DOHH2 (cell line): Measurements from ENCODE around the gene VWA5A.

Experiments
- H3F3A ChIP-seq: fragments of 200-600 bp; sonication (generic), shearing (Covaris generic); 2 replicates; pipeline ENCODE4 v1.6.0; 2016; ENCODE audit warnings: antibody characterized with exemption, mild to moderate bottlenecking; ENCODE audit not compliant: control insufficient read depth, insufficient read depth
- H3K27ac ChIP-seq: fragments of 200-600 bp; sonication (generic); 2 replicates; pipeline ENCODE4 v1.5.1; 2014; ENCODE audit warnings: low read depth, mild to moderate bottlenecking, low read length, moderate library complexity
- H3K27me3 ChIP-seq: fragments of 200-600 bp; sonication (generic); 2 replicates; pipeline ENCODE4 v1.6.1; 2014; ENCODE audit warnings: mild to moderate bottlenecking, low read length, mixed read lengths; ENCODE audit not compliant: control insufficient read depth
- H3K36me3 ChIP-seq: fragments of 200-600 bp; sonication (generic); 2 replicates; pipeline ENCODE4 v1.6.1; 2014; ENCODE audit warnings: mild to moderate bottlenecking, low read length, moderate library complexity, mixed read lengths; ENCODE audit not compliant: control insufficient read depth
- H3K4me1 ChIP-seq: fragments of 200-600 bp; sonication (generic); 2 replicates; pipeline ENCODE4 v1.6.1; 2014; ENCODE audit warnings: mild to moderate bottlenecking, low read length, mixed read lengths; ENCODE audit not compliant: control insufficient read depth
- H3K4me2 ChIP-seq: fragments of 200-600 bp; sonication (generic); 2 replicates; pipeline ENCODE4 v1.6.0; 2014; ENCODE audit warnings: mild to moderate bottlenecking, low read length, moderate library complexity
- H3K4me3 ChIP-seq: fragments of 200-600 bp; sonication (generic); 2 replicates; pipeline ENCODE4 v1.5.1; 2014; ENCODE audit warnings: mild to moderate bottlenecking, low read length, mixed read lengths
- H3K79me2 ChIP-seq: fragments of 200-600 bp; sonication (generic); 2 replicates; pipeline ENCODE4 v1.6.1; 2014; ENCODE audit warnings: mild to moderate bottlenecking, low read length, mixed read lengths; ENCODE audit not compliant: control insufficient read depth
- H3K9me2 ChIP-seq: fragments of 200-600 bp; sonication (generic); replicated peaks from 2 replicates; pipeline ENCODE4 v1.6.1; 2014; ENCODE audit warnings: mild to moderate bottlenecking, low read length, mixed read lengths; ENCODE audit not compliant: control insufficient read depth
- H3K9me3 ChIP-seq: fragments of 200-600 bp; sonication (generic); 2 replicates; pipeline ENCODE4 v1.6.1; 2014; ENCODE audit warnings: antibody characterized with exemption, low read length, mixed read lengths; ENCODE audit not compliant: control insufficient read depth, insufficient read depth
- H4K20me1 ChIP-seq: fragments of 200-600 bp; sonication (generic); 2 replicates; pipeline ENCODE4 v1.6.0; 2014; ENCODE audit warnings: low read depth, mild to moderate bottlenecking, antibody characterized with exemption, low read length, moderate library complexity; ENCODE audit not compliant: control insufficient read depth, insufficient read depth
- CTCF ChIP-seq: fragments of 200-600 bp; sonication (generic); IDR thresholded peaks from one replicate; pipeline ENCODE4 v1.5.1; 2014; ENCODE audit warnings: antibody characterized with exemption, mild to moderate bottlenecking, low read depth, low read length; ENCODE audit not compliant: poor library complexity, severe bottlenecking
- EZH2phosphoT487 ChIP-seq: fragments of 200-600 bp; sonication (generic); IDR thresholded peaks from 2 replicates; pipeline ENCODE4 v1.6.1; 2017; ENCODE audit warnings: borderline replicate concordance, mild to moderate bottlenecking, antibody characterized with exemption, low read length, moderate library complexity, mixed read lengths

The VWA5A gene

GRCh38 chr11:124080327-124081001, 34.8 kb upstream of the VWA5A start:
- Histone ChIP-seq H3K36me3 (no peaks in the 10 kb centered on the region), H3K9me2 (no peaks in the 10 kb centered on the region), H3K4me3 (no peak overlapping the region), H3K79me2 (no peaks in the 10 kb centered on the region), H4K20me1 (no peaks in the 10 kb centered on the region), H3K9me3 (no peaks in the 10 kb centered on the region), H3K4me1 (no peaks in the 10 kb centered on the region), H3K4me2 (no peak overlapping the region), H3K27ac (no peak overlapping the region), H3K27me3 (peaks cover 7% of the 10 kb centered on the region; the same call in 1 of the 2 replicates), H3F3A (no peaks in the 10 kb centered on the region)
- TF ChIP-seq EZH2phosphoT487 (no peak), CTCF (no peak)

GRCh38 chr11:124081483-124081882, 33.8 kb upstream of the VWA5A start:
- Histone ChIP-seq H3K9me3 (no peaks in the 10 kb centered on the region), H3K27ac (no peak overlapping the region), H3K4me3 (no peak overlapping the region), H4K20me1 (no peaks in the 10 kb centered on the region), H3K4me1 (no peaks in the 10 kb centered on the region), H3K27me3 (peaks cover 7% of the 10 kb centered on the region; the same call in 1 of the 2 replicates), H3K79me2 (no peaks in the 10 kb centered on the region), H3K36me3 (no peaks in the 10 kb centered on the region), H3F3A (no peaks in the 10 kb centered on the region), H3K4me2 (no peak overlapping the region), H3K9me2 (no peaks in the 10 kb centered on the region)
- TF ChIP-seq EZH2phosphoT487 (no peak), CTCF (no peak)

GRCh38 chr11:124082371-124082770, 32.9 kb upstream of the VWA5A start:
- Histone ChIP-seq H3K27ac (no peak overlapping the region), H3K9me3 (no peaks in the 10 kb centered on the region)
- TF ChIP-seq EZH2phosphoT487 = no peak
- no peak for TF ChIP-seq CTCF

GRCh38 chr11:124085583-124085982, 29.7 kb upstream of the VWA5A start:
- TF ChIP-seq EZH2phosphoT487 = no peak
- no peak for TF ChIP-seq CTCF
- no peaks in the 10 kb centered on the region for H3K36me3 ChIP-seq
- no peak overlapping the region for H3K27ac ChIP-seq
- H4K20me1 ChIP-seq = no peaks in the 10 kb centered on the region
- H3K27me3 ChIP-seq = peaks cover 2% of the 10 kb centered on the region; the same call in 1 of the 2 replicates
- no peaks in the 10 kb centered on the region for H3K79me2 ChIP-seq
- H3K4me3 ChIP-seq = no peak overlapping the region
- H3K9me3 ChIP-seq = no peaks in the 10 kb centered on the region
- H3F3A ChIP-seq = no peaks in the 10 kb centered on the region
- no peaks in the 10 kb centered on the region for H3K9me2 ChIP-seq
- no peaks in the 10 kb centered on the region for H3K4me1 ChIP-seq
- H3K4me2 ChIP-seq = no peak overlapping the region

More at GRCh38 chr11:124082371-124082770, 32.9 kb upstream of the VWA5A start:
- Histone ChIP-seq H3K79me2 (no peaks in the 10 kb centered on the region), H3K4me3 (no peak overlapping the region), H3K27me3 (peaks cover 7% of the 10 kb centered on the region; the same call in 1 of the 2 replicates), H3F3A (no peaks in the 10 kb centered on the region), H3K36me3 (no peaks in the 10 kb centered on the region), H3K4me1 (no peaks in the 10 kb centered on the region), H3K4me2 (no peak overlapping the region), H4K20me1 (no peaks in the 10 kb centered on the region), H3K9me2 (no peaks in the 10 kb centered on the region)
